Measurements from ENCODE around the gene LRRFIP2.

Gene LRRFIP2

GRCh38 chr3:37029111-37029510 lies 145.3 kb downstream of the LRRFIP2 start:
- H3K79me2 ChIP-seq (ENCODE audit: insufficient read depth, low read depth) = no peaks in the 10 kb centered on the region
- no peaks in the 10 kb centered on the region for H3K36me3 ChIP-seq (ENCODE audit: insufficient read depth)
- no peaks in the 10 kb centered on the region for H3K27me3 ChIP-seq (ENCODE audit: insufficient read depth, low read depth)
- H2AFZ ChIP-seq (ENCODE audit: low read depth) = no peak overlapping the region
- H3K27ac ChIP-seq = no peak overlapping the region
- TF ChIP-seq CTCF (conservative IDR thresholded peaks at IDR 0.05; ENCODE audit: low read depth, low read length) = no peak
- no peak overlapping the region for H3K4me2 ChIP-seq
- peaks cover 5% of the 10 kb centered on the region for H3K4me1 ChIP-seq (ENCODE audit: low read depth, poor library complexity, severe bottlenecking)
- no peak overlapping the region for H3K9ac ChIP-seq
- no peaks in the 10 kb centered on the region for H4K20me1 ChIP-seq (ENCODE audit: insufficient read depth)
- no peak overlapping the region for H3K4me3 ChIP-seq (IDR thresholded peaks at IDR 0.05; ENCODE audit: insufficient read depth, low read depth, low read length)

GRCh38 chr3:37028329-37028728 lies 146.1 kb downstream of the LRRFIP2 start:
- peaks cover 5% of the 10 kb centered on the region for H3K4me1 ChIP-seq (ENCODE audit: low read depth, poor library complexity, severe bottlenecking)
- no peak overlapping the region for H2AFZ ChIP-seq (ENCODE audit: low read depth)
- H3K36me3 ChIP-seq (ENCODE audit: insufficient read depth) = no peaks in the 10 kb centered on the region
- H3K79me2 ChIP-seq (ENCODE audit: insufficient read depth, low read depth) = no peaks in the 10 kb centered on the region
- H3K4me3 ChIP-seq (IDR thresholded peaks at IDR 0.05; ENCODE audit: insufficient read depth, low read depth, low read length) = no peak overlapping the region
- no peaks in the 10 kb centered on the region for H3K27me3 ChIP-seq (ENCODE audit: insufficient read depth, low read depth)
- H3K27ac ChIP-seq = no peak overlapping the region
- no peak overlapping the region for H3K4me2 ChIP-seq
- no peaks in the 10 kb centered on the region for H4K20me1 ChIP-seq (ENCODE audit: insufficient read depth)
- no peak overlapping the region for H3K9ac ChIP-seq
- TF ChIP-seq CTCF (conservative IDR thresholded peaks at IDR 0.05; ENCODE audit: low read depth, low read length) = no peak

- Histone ChIP-seq H4K20me1 (ENCODE audit: insufficient read depth) (no peaks in the 10 kb centered on the region), H3K79me2 (ENCODE audit: insufficient read depth, low read depth) (no peaks in the 10 kb centered on the region), H3K27me3 (ENCODE audit: insufficient read depth, low read depth) (no peaks in the 10 kb centered on the region), H3K4me1 (ENCODE audit: low read depth, poor library complexity, severe bottlenecking) (peaks cover 5% of the 10 kb centered on the region), H3K27ac (no peak overlapping the region), H3K9ac (no peak overlapping the region), H3K36me3 (ENCODE audit: insufficient read depth) (no peaks in the 10 kb centered on the region), H2AFZ (ENCODE audit: low read depth) (no peak overlapping the region), H3K4me2 (no peak overlapping the region), H3K4me3 (IDR thresholded peaks at IDR 0.05; ENCODE audit: insufficient read depth, low read depth, low read length) (no peak overlapping the region)
- no peak for TF ChIP-seq CTCF (conservative IDR thresholded peaks at IDR 0.05; ENCODE audit: low read depth, low read length)
Observed at GRCh38 chr3:37026851-37027250, 147.5 kb downstream of the LRRFIP2 start.

- Histone ChIP-seq H3K27me3 (ENCODE audit: insufficient read depth, low read depth) (no peaks in the 10 kb centered on the region), H3K4me3 (IDR thresholded peaks at IDR 0.05; ENCODE audit: insufficient read depth, low read depth, low read length) (no peak overlapping the region), H3K9ac (no peak overlapping the region), H3K27ac (no peak overlapping the region), H4K20me1 (ENCODE audit: insufficient read depth) (no peaks in the 10 kb centered on the region), H3K36me3 (ENCODE audit: insufficient read depth) (no peaks in the 10 kb centered on the region), H3K4me2 (no peak overlapping the region), H3K4me1 (ENCODE audit: low read depth, poor library complexity, severe bottlenecking) (peaks cover 5% of the 10 kb centered on the region), H2AFZ (ENCODE audit: low read depth) (no peak overlapping the region), H3K79me2 (ENCODE audit: insufficient read depth, low read depth) (no peaks in the 10 kb centered on the region)
- no peak for TF ChIP-seq CTCF (conservative IDR thresholded peaks at IDR 0.05; ENCODE audit: low read depth, low read length)
Observed at GRCh38 chr3:37025561-37026335, 148.6 kb downstream of the LRRFIP2 start.

Data from KMS-11 (cell line).